ENCODE results near the gene TLCD1.
"Not testable (repeated sequence)": the region's sequence is repeated elsewhere in the genome, so short reads cannot be mapped to it uniquely, and the experiment has no call there.

TLCD1 gene

DNA sequence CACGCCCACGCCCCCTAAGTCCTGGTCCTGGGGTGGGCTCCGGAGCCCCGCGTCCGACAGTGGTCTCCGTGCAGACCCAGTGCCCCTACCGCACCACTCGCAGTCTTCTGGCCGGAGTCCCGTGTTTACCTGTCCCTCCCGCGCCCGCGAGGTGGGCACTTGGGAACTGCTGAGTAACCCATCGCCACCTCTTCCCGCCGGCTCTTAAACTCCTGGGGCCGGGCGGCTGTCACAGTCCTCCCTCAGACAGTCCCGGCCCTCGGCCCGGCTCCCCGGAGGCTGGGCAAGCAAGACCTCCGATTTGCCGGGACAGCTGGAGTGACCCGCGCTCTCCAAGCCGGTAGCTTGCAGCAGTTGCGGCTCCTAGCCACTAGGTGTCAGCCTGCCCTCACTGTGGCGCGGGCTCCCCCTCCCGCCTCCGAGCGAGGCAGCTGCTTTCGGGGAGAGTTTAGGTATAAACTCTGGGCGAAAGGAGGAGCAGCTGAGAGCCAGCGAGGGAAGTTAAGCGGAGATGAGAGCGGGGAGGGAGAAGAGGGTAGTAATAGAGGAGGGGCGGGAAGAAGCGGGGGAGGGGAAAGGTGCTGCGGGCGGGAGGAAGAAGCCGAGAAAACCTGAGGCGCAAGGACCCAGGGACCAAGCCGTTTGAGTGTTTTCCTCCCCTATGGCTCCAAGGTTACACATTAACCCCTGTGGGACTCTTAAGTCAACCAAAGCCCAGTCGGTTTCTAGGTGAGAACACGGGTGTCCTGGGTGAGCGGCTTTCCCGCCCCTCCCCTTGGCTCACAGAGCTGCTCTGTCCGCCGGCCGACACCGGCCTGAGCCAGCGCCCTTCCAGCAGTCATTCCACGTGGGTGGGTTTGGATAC is 826 bp upstream of the TLCD1 start:
- peak; percentile 70 for DNase-seq

DNA sequence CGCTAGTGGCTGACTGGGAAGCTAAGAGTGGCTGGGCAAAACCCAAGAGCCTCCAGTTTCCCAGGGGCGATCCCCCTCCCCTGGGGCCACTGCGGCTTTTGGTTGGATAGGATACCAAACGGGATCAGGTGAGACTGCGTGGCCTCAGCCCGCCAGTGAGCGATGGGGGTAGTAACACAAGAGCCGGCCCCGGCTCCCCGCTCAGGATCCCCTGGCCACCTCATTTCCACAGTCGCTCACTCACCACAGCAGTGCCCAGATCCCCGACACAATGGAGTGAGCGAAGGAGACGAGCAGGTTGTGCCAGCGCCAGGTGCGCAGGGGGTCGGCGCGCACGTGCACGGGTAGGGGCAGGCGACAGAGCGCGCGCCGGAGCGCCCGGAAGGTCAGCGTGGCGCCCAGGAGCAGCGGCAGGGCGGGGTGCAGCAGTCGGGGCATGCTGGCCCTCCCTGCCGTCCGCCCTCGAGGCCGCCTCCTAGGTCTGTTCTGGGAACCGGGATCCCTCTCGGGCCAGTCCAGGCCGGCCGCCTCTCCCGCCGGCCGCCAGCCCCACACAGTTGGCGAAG is 290 bp downstream of the TLCD1 start:
- peak; percentile 61 for DNase-seq

DNA sequence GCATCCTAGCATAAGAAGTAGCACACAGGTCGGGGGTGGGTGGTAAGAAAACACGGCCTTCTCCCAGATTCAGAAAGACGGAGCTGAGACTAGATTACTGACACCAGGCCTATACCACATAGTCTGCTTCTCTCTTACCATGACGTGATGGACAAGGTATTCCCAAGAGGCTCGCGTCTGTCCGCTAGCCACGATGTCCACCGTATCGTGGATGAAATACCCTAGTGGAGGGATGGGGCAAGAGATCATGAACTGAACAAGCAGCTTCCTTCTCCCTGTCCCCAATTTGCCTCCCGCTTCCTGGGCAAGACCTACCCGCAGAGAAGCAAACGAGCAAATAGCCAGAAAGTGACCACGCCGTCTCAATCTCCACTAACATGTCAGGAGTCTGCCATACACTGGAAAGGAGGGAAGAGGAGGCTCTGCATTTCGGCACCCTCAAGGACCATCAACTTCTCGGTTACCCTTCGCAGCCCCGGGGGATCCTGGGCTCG is 820 bp downstream of the TLCD1 start:
- no peak for DNase-seq

DNA sequence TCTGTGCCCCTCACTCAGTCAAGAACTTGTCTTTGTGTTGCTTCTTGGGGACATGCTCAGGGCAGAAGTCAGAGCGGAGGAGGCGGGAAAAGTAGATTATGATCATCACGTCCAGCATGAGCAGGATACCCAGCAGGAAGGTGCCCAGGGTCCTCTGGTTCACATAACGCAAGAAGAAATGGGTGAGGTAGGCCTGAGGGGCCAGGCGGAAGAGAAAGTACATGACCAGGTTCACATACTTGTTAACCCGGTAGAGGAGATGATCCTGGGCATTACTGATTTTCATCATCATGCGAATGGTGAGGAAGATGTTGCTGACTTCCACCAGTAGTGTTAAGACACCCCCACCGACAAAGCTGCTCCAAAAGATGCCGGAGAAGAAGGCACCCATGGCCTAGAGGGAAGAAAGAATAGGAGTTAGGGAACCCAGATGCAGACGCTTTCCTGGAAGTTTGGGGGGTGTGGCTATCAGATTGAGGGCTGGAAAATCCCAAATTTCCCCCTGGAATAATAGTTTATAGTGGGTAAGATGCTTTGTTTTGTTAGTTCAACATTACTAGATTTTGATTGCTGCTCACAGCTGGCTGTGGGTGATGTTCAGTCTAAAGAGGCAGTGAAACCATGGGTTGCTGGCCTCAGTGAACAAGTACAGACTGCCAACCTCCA is 1.4 kb downstream of the TLCD1 start:
- no peak for DNase-seq

DNA sequence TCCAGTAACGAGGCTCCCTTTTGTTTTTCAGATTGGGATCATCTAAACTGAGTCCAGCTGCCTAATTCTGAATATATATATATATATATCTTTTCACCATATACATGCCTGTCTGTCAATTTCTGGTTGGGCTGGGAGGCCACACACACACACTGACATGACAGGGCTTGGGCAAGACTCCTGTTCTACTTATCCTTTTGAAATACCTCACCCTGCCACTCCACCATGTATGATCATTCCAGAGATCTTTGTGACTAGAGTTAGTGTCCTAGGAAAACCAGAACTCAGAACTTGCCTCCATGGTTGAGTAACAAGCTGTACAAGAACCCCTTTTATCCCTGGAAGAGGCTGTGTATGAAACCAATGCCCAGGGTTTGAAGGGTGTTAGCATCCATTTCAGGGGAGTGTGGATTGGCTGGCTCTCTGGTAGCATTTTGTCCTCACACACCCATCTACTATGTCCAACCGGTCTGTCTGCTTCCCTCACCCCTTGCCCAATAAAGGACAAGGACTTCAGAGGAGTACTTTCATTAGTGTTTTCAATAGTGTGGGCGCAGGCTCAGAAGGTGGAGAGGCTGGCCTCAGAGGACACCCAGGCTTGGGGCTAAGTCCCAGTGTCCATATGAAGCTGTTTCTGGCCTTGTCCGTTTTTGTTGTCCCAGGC is 2.1 kb downstream of the TLCD1 start:
- DNase-seq, result not testable (repeated sequence)

DNA sequence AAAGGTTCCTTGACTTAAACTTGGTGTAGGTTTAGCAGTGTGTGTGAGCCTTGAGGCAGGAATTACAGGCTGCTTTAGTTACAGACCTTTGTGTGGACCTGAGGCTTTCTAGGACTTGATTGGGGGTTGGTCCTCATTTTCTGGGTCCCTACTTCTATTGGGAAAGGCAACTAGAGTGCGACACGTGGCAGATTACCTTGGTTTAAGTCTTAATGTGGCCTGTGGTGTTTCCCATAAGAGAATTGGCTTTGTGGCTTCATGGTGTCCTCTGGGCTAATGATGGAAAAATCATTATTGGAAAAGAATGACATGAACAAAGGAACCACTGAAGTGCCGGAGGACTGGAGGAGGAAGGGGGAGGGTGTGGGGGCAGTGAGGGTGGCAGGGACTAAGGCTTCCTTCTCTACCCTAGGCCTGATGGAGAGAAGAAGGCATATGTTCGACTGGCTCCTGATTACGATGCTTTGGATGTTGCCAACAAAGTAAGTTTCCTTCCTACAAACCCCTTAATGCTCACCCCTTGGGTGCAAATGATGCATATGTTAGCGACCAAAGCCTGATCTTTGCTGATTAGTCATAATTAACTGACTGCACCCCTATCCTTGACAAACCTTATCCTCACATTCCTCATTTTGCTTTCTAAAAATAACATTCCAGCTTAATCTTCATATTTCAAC is 2.7 kb downstream of the TLCD1 start:
- no peak for DNase-seq

DNA sequence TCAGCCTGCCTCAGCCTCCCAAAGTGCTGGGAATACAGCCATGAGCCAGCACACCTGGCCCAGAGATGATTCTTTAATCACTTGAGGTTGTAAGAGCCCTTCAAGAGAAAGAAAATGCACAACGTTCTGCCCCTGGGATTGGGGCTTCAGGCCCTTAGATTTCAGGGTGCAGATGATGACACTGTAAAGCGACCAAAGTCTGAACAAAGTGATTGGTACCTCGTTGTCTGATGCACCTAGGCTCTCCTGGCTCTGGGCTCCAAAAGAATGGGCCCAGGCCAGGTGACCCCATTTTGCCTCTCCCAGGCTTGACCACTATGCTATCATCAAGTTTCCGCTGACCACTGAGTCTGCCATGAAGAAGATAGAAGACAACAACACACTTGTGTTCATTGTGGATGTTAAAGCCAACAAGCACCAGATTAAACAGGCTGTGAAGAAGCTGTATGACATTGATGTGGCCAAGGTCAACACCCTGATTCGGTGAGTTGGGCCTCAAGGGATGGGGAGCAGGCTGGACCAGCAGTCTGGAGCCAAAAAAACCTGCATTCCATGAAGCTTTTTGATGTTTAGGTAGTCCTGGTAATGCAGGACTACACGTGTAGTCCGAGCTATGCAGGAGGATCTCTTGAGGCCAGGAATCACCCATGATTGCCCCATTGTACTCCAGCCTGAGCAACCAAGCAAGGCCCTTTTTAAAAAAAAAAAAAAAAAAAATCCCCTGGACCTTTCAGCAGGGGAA is 3.4 kb downstream of the TLCD1 start:
- DNase-seq, result no peak

DNA sequence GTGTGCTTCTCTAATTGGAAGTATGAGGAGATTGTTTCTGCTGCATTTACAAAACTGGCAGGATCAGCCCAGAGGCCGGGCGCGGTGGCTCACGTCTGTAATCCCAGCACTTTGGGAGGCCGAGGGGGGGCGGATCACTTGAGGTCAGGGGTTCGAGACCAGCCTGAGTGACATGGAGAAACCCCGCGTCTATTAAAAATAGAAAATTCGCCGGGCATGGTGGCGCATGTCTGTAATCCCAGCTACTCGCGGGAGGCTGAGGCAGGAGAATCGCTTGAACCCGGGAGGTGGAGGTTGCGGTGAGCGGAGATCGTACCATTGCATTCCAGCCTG is 5.1 kb downstream of the TLCD1 start:
- not testable (repeated sequence) for DNase-seq

DNA sequence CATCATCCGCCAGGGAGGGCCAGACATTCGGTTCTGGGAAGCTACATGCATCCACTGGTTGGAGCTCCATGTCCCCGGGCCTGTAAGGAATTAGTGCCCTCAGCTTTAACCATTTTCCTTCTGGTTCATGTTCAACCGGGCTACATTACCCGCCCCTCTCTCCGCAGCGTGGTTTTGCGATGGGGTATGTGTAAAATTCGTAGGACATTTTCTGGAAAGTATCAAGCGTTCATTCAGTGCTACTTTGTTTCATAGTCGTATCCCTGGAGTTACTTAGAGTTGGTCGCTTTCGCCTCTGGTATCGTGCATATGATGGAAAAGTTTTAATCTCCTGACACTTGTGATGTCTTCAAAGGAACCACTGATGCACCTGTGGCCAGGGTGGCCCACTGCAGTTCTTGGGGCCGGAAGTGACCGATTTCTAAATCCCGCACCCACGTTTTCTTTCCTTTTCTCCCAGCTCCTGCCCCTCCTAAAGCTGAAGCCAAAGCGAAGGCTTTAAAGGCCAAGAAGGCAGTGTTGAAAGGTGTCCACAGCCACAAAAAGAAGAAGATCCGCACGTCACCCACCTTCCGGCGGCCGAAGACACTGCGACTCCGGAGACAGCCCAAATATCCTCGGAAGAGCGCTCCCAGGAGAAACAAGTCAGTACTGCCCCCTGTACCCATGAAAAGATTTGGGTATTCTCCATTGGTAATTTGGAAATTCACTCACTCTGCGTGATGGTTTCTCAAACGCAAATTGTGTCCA is 5.6 kb downstream of the TLCD1 start:
- no peak for DNase-seq

DNA sequence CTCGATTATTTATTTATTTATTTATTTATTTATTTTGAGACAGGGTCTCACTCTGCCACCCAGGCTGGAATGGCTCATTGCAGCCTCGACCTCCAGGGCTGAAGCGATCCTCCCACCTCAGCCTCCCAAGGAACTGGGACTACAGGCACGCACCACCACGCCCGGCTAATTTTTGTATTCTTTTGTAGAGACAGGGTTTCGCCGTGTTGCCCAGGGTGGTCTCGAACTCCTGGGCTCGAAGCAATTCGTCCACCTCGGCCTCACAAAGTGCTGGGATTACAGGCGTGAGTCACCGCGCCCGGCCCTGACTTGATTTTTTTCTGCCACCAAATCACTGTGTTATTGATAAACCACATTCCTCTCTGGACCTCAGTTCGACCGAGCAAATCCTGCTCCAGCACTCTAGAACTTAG is 7.0 kb downstream of the TLCD1 start:
- no peak for DNase-seq

DNA sequence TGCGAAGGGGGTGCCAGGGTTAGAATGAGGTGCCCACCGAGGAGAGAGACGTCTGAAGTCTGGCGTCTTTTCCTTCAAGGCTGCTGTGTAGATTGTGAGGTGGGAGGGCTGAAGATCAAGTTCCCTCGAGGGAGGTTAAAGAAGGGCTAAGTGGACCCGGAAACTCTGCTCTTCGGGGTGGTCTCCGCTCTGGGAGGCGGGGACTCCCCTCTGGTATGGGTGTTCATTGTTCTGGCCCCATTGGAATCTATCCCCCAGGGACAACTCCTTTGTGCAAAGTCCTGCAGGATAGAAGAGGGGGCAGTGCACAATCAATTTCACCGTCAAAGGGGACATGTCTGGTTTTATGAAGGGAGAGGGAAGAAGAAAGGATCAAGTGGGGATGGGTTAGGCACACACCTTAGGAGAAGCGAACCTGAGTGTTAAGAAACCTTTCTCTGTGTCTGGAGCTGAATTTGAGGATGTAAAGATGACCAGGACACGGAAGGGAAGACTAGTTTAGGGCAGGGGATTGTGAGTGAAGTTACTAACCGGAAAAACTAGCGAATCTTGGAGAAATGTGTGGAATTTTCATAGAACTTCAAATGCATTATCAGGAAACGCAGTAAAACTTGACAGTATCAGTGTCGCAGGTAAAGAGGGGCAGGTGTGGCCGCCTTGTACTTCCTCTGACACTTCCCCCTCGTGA is 7.6 kb downstream of the TLCD1 start:
- no peak for DNase-seq

DNA sequence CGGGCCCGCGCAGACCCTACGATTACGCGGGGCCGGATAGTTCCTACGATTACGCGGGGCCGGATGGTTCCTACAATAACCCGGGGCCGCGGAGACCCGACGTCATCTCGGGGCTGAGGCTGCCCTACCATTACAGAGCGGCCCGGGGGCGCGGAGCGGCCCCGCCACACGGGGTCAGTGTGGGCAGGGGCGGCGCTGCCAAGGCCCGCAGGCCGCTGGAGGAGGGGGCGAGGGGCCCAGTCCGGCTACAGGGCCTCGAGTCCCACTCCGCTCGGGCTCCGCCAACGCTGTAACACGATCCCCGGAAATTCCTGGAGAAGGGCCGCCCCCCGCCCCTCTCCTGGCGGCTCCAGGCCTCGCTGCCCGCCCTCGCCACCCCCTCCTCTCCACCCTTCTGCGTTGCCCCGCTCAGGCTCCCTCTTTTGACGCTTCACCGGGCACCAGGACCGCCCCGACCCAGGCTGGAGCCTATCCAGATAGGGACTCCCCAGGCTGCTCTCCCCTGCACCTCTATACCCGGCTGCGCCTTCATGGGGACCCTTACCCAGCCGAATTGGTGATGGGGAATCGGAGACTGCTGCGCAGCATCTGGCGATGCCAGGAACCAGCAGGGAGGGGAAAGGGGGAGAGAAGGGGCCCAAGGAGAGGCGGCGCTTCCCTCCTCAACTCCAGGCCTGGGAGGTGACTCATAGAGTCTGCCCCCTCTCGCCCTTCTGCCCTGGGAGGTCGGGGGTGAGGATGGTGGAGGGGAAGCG is 8.3 kb downstream of the TLCD1 start, which contains the start of gene RAB34:
RAB34 (minus strand) TSS at position 291 of the 755 bp plus-strand sequence. CDS start 602 bp downstream, outside the sequence.
- DNase-seq, result no peak

DNA sequence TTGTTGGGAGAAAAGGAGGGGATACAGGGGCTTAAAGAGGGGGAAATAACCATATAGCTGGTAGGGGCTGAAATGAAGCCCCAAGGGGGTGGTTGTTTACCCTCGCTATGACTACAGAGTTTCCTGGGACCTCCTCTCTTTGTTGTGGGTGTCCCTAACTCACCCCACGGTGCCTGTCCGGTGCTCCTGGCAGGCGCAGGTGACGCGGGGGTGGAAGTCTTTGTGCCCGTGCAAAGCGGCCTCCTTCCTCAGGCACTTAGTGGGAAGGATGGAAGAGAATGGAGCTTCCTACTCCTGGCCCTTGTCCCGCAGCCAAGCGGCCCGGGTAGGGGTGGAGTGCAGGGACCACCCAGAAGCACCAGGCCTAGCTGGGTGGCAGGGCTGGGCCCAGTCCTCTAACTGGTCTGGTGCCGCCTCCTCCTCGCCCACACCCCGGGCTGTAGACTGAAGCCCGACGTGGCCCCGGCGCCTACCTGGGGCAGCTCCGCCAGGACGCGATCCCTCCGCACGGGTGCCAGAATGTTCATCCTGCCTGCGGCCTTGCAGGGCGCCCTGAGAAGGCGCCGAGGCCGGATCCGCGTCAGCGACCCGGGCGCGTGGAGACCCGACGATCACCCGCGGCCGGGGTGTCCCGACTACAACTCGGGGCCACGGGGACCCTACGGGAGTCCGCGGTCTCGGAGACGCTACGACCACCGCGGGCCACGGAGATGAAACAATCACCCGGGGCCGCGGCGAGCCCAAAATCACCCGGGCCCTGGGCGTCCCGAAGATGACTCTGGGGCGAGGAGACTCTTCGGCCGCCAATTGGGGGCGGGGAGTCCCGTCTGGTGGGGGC is 9.1 kb downstream of the TLCD1 start:
- no peak for DNase-seq

DNA sequence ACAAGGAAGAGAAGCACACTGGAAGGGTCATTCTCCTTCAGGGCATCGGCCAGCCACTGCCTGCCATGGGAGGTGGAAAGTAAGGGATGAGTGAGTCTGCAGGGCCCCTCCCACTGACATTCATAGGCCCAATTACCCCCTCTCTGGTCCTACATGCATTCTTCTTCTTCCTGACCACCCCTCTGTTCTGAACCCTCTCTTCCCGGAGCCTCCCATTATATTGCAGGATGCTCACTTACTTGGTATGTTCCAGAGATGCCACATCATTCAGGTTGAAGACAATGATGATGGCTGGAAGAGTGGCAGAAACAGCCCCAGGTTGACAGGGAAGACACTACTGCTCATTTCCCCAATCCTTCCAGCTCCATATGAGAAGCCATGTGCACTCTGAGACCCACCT is 10.8 kb downstream of the TLCD1 start:
- no peak for DNase-seq

DNA sequence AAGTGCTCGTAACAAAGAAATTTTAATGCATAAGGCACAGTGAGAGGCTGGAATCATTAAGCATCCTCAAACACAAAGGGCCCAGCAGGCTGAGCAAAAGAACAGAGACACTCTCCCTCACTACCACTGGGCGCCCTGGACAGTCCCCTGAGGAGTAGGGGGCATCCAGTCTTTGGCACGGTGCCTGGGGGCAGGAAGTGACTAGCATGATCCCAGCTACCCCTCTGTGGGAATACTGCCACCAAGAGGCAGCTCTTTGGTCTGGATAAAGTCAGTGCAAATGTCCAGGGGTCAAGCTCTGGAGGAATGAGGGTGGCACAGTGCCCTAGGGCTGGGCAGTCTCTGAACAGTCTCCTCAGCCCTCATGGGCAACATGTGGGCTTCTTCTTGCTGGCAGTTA is 11.8 kb downstream of the TLCD1 start:
- DNase-seq, result no peak

DNA sequence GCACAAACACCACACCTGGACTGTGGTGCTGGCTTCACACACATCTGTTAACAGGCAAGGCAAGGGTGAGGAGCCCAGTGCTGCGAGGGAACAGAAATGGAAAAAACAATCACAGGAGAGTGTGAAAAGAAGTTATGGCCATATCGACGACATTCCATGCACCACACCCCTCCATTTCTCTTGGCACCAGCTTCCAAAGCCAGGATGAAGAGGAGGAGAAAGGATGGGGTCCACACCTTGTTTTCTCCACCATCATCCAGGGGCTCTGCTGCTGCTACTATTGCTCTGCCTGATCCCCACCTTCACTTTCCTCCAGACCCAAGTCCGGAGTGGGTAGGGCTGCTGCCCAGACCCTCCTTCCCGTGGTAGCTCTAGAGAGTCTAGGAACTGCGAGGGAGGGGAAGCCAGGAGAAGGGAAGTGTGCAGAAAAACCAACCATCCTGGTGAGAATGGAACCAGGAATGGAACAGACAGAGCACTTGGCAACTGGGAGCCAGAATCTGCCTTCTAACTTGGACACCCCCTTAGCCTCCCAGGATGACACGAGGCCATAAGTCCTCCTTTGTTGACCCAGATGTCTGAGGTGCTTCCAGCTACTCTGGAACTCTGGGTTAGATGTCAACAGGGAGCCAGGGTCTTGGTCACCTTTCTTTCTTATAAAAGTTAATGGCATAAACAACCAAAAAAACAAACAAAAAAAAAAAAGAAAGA is 13.2 kb downstream of the TLCD1 start:
- DNase-seq, result no peak

DNA sequence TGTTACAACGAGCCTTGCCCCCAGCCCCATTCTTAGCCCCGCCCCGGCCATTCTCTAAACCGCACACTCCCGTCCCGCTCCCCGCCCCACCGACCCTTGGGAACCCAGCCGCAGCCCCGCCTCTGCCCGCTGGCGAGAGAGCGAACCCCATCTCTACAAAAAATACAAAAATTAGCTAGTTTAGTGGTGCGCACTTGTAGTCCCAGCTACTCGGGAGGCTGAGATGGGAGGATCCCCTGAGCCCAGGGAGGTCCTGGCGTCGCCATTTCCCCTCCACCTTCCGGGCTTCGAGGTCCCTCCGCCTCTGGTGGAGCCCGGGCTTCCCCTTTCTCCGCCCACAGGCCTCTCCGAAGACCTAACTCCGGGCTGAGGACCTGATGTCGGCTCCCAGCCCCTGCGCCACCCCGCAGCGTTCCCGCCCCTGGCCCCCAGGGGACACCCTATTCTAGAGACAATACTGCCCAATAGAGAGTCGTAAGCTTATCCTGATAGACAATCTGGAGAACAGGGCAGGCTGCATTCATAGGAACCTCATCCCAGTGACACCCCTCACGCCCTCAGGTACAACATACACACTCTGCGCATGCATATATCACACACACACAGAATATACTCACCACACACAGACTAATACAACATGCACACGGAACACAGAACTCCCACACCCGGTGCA is 13.9 kb downstream of the TLCD1 start:
- no peak for DNase-seq

DNA sequence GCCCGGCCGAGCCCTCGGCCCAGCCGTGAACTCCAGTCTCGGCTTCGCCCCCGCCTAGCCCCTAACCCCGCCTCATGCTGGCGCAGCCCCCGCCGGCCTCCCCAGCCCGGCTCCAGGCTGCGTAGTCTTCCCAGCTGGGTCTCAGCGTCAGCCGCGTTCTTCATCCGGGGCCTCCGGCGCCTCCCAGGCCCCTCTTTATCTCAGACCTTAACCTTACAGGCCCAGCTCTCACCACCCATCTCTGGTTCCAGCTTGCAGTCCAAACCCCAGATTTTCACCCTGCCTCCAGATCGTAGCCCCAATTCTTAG is 14.4 kb downstream of the TLCD1 start, which contains the start of gene PROCA1:
PROCA1 (minus strand) TSS at position 166 of the 309 bp plus-strand sequence. CDS start 228 bp downstream, outside the sequence.
- no peak for DNase-seq

All from NCI-H1417 treated with DMSO at 0.1 percent for 48 hours (cell line).